HG03378 (cell line): ENCODE results near the gene CPB2.
A peak's percentile ranks its signal among the peaks of the same experiment; 100 is the strongest.

ENCODE experiments used
- ATAC-seq: cut with Tn5 transposase; IDR thresholded peaks from one replicate; pipeline ENCODE4 v1.9.1; 2021; ENCODE audit warnings: mild to moderate bottlenecking, moderate library complexity; ENCODE audit not compliant: unreplicated experiment

The CPB2 gene

GRCh38 chr13:46053162-46054012 lies 51.4 kb downstream of the CPB2 start:
- no peak for ATAC-seq

DNA sequence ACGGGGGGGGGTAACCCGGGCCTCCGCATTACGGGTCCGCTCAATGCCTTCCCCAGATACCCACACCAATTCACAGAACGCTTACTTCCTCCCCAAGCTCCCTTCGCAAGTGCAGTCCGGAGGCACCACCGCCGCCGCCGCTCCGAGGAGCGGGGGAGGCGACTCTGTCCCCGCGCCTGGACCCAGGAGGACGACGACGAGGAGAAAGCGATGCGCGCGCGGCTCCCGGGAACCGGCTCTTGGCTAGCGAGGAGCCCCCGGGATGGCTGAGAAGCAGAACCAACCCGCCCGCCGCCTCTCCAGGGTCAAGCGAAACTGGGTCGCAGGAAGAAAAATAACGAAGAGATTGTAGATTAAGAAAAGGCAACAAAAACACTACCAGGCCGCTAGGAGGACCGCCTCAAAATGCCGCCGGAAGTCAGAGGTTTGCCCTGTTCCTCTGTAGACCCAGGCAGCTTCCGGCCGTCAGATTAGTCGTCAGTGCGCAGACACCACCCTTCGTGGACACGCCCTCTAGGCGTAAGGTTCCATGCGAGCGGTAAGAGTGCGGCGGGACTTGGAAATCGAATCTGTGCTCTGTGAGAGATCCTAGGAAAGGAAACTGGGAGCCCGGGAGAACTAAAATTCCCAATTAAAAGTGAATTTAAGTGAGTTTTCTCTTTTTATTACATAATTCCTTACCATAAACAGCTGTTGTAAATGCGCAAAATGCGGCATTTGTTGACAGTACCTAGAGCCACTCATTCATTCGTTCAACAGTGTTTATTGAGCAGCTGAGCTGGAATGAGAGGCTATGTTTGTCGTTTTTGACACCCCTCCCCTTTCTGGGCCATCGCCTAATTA lies 52.3 kb downstream of the CPB2 start, which contains the start of gene ZC3H13:
Gene ZC3H13, minus strand, starts transcription at position 428 of the 843 bp plus-strand sequence. CDS start 7,239 bp downstream, outside the sequence.
- ATAC-seq, result peak; percentile 97

DNA sequence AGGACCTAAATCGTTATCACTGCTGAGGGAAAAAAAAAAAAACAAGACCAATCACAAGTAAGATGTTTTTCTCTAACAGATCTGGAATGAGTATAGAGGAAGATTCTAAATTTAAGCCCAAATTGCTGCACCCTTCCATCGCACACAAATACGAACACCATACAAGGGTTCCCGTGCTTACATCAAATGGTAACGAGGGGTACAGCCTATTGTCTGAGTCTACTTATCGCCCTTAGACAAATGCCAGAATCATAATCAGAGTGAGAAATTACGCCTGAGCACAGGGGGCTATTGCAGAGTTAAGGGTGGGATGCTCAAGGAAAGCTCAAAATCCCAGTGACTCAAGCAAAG lies 52.9 kb downstream of the CPB2 start:
- ATAC-seq, result no peak

DNA sequence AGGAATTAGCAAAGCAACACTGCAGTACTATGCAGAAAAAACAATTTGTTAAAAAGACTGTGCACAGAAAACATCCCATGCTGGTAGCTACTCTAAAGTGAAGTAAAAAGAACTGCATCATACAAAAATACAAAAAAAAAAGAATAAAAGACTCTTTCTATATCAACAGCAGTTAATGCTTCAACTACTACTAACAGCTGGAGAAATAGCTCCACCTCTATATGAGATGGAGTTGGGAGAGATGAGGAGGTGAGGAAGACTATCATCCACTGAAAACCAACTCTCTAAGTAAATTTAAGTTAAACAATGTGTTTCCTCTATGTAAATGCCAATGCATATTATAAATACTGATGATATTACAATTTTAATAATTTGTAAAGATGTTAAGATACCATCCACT lies 54.1 kb downstream of the CPB2 start:
- no peak for ATAC-seq

GRCh38 chr13:46045424-46045823 lies 59.4 kb downstream of the CPB2 start:
- ATAC-seq, result no peak

DNA sequence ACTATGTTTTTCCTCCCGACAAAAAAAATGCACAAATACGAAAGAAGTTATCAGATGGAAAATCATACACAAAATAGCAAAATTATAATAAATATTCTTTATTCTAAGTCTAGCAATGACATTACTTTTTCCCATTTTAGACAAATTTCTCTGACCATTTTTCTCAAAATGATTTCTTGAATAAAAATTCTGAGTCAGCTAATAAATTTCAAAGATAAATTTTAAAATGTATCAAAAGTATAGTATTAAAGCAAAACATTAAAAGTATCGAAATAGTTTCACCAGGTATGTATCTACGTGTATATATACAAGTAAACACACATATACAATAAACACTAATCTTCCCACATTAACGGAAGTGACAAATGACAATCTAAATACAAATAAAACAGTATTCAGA lies 61.2 kb downstream of the CPB2 start:
- no peak for ATAC-seq

DNA sequence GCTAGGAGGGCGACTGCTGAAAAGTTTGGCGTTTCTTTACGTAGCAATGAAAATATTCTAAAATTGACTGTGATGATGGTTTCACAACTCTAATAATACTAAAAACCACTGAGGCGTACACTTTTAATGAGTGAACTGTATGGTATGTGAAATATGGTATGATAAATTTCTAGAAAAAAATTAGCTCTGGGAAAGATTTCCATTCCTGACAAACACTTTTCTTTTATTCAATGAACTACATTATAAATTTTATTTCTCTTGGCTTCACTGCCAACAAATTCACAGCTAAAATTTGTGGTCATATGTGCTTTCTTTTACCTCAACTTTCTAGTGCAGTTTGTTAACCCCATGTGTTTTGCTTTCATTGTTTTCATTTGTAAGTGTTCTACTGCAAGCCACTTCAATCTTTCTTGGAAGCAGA lies 63.4 kb downstream of the CPB2 start:
- no peak for ATAC-seq

- no peak for ATAC-seq
These were observed 64.1 kb downstream of the CPB2 start for GRCh38 chr13:46040763-46041162.

- ATAC-seq, result no peak
These were observed 65.2 kb downstream of the CPB2 start for GRCh38 chr13:46039411-46040182.

- ATAC-seq, result no peak
These were observed 66.5 kb downstream of the CPB2 start for GRCh38 chr13:46038296-46038695.

- ATAC-seq, result no peak
These were observed 69.8 kb downstream of the CPB2 start for GRCh38 chr13:46035066-46035465.

GRCh38 chr13:46032341-46032740 lies 72.5 kb downstream of the CPB2 start:
- ATAC-seq, result no peak

DNA sequence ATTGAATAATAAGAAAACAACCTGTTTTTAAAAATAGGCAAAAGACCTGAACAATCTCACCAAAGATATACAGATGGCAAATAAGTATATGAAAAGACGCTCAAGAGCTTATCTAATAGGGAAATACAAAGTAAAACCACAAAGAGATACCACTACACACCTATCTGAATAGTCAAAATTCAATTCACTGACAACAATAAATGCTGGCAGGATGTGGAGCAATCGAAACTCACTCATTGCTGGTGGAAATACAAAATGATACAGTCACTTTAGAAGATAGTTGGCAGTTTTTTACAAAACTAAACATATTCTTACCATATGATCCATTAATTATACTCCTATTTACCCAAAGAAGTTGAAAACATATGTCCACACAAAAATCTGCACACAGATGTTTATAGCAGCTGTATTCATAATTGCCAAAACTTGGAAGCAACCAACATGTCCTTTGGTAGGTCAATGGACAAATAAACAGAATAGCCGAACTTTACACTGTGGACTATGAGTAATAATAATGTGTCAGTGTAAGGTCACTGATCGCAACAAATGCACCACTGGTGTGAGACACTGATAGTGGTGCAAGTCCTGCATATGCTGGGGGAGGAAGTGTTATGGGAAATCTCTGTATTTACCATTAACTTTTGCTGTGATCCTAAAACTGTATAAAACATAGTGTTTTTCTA lies 73.1 kb downstream of the CPB2 start:
- no peak for ATAC-seq

DNA sequence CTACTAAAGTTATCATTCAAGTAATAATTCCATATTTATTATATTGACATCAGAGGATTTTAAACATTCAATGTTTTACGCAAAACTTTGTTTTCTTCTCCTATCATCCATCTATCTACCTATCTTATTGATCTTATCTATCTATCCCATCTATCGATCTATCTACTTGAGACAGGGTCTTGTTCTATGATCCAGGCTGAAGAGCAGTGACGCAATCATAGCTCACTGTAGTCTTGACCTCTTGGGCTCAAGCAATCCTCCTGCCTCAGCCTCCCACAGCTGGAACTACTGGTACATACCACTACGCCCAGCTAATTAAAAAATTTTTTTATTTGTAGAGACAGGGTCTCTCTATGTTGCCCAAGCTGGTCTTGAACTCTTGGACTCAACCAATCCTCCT lies 79.7 kb downstream of the CPB2 start:
- no peak for ATAC-seq

GRCh38 chr13:46022481-46022880 lies 82.4 kb downstream of the CPB2 start:
- ATAC-seq, result no peak

DNA sequence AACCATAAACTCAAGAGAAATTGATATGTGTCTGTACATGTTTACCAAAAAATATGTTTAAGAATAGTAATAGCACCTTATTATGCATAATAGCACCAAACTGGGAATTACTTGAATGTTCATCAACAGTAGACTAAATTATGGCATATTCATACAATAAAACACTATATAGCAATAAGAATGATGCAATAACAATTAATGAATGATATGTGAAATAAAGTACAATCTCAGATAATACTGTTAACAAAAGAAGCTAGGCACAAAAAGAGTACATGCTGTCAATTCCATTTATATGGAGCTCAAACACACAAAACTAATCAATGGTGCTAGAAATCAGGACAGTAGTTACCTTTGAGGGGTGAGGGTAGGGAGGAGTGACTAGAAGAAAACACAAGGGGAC lies 88.6 kb downstream of the CPB2 start:
- no peak for ATAC-seq

GRCh38 chr13:46015366-46015765 lies 89.5 kb downstream of the CPB2 start:
- no peak for ATAC-seq

DNA sequence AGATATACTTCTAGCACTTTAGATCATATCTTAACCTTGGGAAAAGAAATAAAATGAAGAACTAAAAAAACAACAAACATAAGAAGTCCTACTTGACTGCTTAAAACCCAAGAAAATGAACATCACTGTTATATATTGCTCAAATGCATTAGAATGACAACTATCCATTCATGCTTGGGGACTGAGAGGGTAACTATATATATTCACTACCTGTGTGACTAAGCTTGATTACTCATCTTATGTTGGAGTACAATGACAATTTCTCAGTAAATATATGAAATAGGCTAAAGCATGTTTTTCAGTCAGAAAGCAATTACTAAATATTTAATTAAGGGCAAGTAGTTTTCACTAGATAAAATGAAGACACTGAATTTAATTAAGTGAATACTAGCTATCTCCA lies 92.4 kb downstream of the CPB2 start:
- ATAC-seq, result no peak

DNA sequence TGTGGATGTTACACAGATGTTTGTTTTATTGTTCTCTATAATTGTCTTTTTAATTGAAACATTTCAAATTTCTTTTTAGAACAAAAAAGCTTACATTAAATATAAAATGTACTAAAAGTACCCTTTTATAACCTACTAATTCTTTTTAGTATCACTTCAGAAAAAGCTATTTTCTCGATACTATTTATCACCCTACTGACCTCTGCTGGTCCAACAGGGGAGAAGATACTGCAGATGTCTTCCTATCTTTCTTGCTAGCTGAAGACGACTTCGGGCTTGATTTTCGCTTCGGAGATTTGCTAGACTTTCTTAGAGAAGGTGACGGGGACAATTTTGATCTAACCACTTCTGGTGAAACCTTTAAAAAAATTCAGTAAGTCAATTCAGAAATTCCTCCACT lies 94.7 kb downstream of the CPB2 start:
- ATAC-seq, result no peak

DNA sequence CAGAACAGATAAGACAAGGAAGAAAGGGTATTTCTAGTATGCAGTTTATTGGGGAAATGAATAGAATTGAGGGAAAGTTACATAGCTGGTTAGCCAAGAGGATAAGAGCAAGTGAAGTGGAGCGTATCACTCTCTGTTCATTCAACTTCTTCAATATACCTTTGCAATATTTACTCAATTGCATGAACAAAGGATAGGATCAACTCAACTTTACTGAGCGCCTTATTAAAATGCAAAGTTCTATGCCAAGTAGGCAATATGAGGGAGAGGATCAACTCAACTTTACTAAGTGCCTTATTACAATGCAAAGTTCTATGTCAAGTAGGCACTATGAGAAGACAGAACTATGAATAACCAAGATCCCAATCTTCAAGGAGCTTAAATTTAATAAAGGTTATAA lies 96.2 kb downstream of the CPB2 start:
- no peak for ATAC-seq
